Neutrophil (primary cell): ENCODE results near the gene ZFP36L1.
A peak's percentile ranks its signal among the peaks of the same experiment; 100 is the strongest.

Experiments
- H3K27ac ChIP-seq: fragments of 200-600 bp; sonication (generic); 2 replicates; pipeline ENCODE4 v1.5.1; 2016; ENCODE audit warnings: mild to moderate bottlenecking, moderate library complexity
- H3K27me3 ChIP-seq: fragments of 200-600 bp; sonication (generic); 2 replicates; pipeline ENCODE4 v1.6.0; 2016; ENCODE audit warnings: mild to moderate bottlenecking
- H3K36me3 ChIP-seq: fragments of 200-600 bp; sonication (generic); 2 replicates; pipeline ENCODE4 v1.5.1; 2017
- H3K4me1 ChIP-seq, 2 experiments: fragments of 200-600 bp in 1 of 2; sonication (generic) in 1 of 2; 1 replicate in 1 of 2; 2 replicates in 1 of 2; pipeline versions ENCODE4 v1.5.1 to v1.6.1; 2013 to 2016; ENCODE audit warnings: low read depth in 1 of 2, low read length in 1 of 2, mild to moderate bottlenecking in 1 of 2, moderate library complexity in 1 of 2; ENCODE audit not compliant: control insufficient read depth in 1 of 2, insufficient read depth in 1 of 2
- H3K4me3 ChIP-seq, 2 experiments: fragments of 200-600 bp in 1 of 2; sonication (generic) in 1 of 2; 1 replicate in 1 of 2; 2 replicates in 1 of 2; pipeline ENCODE4 v1.5.1; 2013 to 2016; ENCODE audit warnings: low read depth in 1 of 2, low read length in 1 of 2, mild to moderate bottlenecking in 1 of 2, moderate library complexity in 1 of 2
- H3K9me3 ChIP-seq: fragments of 200-600 bp; sonication (generic); 2 replicates; pipeline ENCODE4 v1.5.1; 2016
- TF ChIP-seq, protein P1 (sequence below): fragments of 200-600 bp; sonication (generic); IDR thresholded peaks from 2 replicates; pipeline ENCODE4 v1.5.1; 2016; ENCODE audit warnings: antibody characterized with exemption

The ZFP36L1 gene

DNA sequence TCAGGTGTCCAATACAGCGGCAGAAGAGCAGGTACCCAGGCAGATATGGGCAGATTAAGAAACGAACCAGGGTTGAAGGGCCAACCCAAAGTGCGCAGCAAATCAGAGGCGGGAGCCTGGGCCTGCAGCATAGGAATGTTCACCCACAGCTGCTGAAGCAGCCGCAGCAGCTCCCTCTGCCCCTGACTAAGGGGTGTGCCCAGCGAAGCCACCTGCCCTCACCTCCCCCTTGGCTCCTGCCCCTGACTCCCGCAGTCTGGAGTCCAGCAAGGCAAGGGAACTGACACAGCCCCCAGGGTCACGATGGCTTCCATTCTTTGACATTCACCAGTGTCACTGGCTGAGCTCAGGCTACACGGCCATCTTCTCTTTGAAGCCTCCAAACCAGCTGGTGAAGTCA lies 27.3 kb upstream of the ZFP36L1 start:
- H3K4me3 ChIP-seq: no peak overlapping the region
- no peaks in the 10 kb centered on the region for H3K9me3 ChIP-seq
- H3K27ac ChIP-seq: no peak overlapping the region
- TF ChIP-seq, protein P1, sequence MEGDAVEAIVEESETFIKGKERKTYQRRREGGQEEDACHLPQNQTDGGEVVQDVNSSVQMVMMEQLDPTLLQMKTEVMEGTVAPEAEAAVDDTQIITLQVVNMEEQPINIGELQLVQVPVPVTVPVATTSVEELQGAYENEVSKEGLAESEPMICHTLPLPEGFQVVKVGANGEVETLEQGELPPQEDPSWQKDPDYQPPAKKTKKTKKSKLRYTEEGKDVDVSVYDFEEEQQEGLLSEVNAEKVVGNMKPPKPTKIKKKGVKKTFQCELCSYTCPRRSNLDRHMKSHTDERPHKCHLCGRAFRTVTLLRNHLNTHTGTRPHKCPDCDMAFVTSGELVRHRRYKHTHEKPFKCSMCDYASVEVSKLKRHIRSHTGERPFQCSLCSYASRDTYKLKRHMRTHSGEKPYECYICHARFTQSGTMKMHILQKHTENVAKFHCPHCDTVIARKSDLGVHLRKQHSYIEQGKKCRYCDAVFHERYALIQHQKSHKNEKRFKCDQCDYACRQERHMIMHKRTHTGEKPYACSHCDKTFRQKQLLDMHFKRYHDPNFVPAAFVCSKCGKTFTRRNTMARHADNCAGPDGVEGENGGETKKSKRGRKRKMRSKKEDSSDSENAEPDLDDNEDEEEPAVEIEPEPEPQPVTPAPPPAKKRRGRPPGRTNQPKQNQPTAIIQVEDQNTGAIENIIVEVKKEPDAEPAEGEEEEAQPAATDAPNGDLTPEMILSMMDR: no peak
- H3K4me1 ChIP-seq: peaks cover 11 to 18% of the 10 kb centered on the region in 2 experiments
- no peaks in the 10 kb centered on the region for H3K27me3 ChIP-seq
- H3K36me3 ChIP-seq: no peaks in the 10 kb centered on the region

DNA sequence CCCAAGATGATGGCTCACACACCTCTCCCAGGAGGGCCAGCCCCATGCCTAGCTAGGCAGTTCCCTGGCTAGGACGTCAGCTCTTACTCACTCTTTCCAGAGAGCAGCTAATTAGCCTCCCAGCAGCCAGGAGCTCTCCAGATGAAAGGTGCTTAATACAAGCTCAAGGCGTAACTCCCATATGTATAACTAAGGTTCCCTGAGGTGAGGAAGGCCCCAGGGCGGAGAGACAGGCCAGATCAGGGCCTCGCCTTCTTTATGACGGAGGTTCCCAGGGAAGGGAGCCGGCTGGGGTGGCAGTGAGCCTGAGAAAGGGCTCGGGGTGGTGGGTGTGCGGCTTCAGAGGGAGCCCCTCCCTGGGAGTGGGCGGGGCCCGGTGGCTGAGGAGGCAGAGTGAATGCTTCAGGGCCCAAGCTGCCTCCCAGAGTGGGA lies 26.4 kb upstream of the ZFP36L1 start:
- Histone ChIP-seq H3K36me3 (no peaks in the 10 kb centered on the region), H3K27me3 (no peaks in the 10 kb centered on the region), H3K27ac (no peak overlapping the region), H3K4me3 (no peak overlapping the region), H3K9me3 (no peaks in the 10 kb centered on the region), H3K4me1 (peaks cover 15 to 24% of the 10 kb centered on the region in 2 experiments)
- TF ChIP-seq, protein P1: no peak

DNA sequence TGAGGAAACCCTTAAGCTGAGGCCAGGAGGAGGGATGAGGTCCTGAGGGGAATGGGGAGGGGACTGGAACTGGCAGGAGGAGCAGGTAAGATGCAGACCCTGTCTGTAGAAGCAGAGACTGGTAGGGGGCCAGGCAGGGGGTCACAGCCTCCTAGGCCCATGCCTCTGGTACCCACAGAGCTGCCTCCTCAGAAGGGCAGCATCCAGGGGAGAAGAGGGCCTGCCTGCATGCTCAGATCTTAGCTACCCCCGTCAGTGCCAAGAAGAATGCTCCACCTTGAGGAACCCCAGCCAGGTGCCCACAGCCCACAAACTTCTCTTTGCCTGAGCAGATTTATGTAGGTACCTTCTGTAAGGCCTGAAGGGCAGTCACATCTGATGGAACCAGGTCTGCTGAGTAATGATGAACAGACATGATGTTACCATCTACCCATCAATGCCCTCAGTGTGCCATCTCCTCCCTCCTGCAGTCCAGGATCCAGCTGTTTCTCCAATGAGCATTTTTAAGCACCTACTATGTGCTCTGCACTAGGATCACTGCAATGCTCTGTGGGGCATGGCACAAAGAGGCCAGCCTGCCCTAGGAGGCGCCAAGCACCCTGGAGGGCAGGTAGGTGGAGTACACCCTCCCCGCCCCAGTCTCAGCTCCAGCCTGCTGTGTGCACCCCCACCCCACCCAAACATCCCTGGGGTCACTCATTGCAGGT lies 24.8 kb upstream of the ZFP36L1 start:
- Histone ChIP-seq H3K36me3 (no peaks in the 10 kb centered on the region), H3K9me3 (no peaks in the 10 kb centered on the region), H3K4me3 (no peak overlapping the region), H3K4me1 (peaks cover 17 to 25% of the 10 kb centered on the region in 2 experiments), H3K27me3 (no peaks in the 10 kb centered on the region), H3K27ac (peak overlapping the region; percentile 97)
- TF ChIP-seq, protein P1: no peak

DNA sequence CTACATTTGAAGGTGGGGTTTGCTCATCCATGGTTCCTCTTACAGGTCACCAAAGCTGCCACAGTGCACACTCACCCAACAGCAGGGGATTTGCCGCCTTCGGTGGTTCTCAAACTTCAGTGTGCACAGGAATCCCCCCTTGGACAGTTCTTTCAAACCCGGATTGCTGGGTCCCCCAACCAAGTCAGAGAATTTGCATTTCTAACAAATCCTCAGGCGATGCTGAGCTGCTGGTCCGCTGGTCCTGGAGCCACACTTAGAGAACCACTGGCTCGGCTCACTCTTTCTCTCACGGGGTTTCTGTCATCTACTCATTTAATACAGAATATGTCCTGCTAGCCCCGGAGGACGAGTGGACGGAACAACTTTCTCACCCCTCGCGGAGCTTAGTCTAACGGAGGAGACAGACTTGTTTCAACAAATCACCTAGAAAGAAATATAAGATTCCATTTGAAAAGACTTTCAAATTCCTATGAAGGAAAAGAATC lies 24.1 kb upstream of the ZFP36L1 start:
- peaks cover 17 to 25% of the 10 kb centered on the region in 2 experiments for H3K4me1 ChIP-seq
- H3K4me3 ChIP-seq: peak overlapping the region; percentile 60 to 88
- TF ChIP-seq, protein P1: no peak
- no peaks in the 10 kb centered on the region for H3K36me3 ChIP-seq
- H3K27me3 ChIP-seq: no peaks in the 10 kb centered on the region
- H3K27ac ChIP-seq: peak overlapping the region; percentile 97
- no peaks in the 10 kb centered on the region for H3K9me3 ChIP-seq

DNA sequence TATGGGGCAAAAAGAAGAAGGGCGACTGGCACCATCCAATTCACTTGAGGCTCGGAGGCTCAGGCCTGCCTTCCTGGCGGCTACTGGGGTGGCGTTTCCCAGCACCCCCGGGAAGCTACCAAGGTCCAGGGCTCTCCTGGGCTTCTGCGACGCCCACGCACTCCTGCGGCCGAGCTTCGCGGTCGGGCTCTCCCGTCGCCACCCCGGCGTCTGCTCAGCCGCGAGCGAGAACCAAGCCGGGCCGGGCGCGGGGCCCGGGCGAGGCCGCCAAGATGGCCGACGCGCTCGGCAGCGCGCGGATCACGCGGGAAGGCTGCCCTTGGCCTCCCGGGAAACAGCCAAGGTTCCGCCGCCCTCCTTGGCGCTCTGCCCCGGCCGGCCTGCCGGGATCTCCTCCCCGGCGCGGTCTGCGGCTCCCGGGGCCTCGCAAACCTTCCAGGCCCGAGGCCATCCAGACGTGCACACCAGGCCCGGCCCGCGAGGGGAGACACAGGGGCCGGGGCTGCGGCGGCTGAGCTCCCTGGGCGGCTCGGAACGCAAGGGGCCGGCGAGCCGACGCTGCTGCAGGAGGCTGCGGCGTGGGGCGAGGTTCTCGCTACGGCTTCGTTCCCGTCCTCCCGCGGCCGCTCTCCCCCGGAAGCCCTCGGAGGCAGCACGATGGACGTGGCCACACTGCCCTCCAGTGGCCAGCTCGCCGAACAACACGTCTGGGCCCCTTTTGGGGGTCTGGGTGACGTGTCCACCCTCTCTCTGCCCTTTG lies 23.5 kb upstream of the ZFP36L1 start:
- H3K27me3 ChIP-seq: no peaks in the 10 kb centered on the region
- peaks cover 17 to 25% of the 10 kb centered on the region in 2 experiments for H3K4me1 ChIP-seq
- peak overlapping the region; percentile 97 for H3K27ac ChIP-seq
- H3K9me3 ChIP-seq: no peaks in the 10 kb centered on the region
- TF ChIP-seq, protein P1: peak; percentile 99
- no peaks in the 10 kb centered on the region for H3K36me3 ChIP-seq
- H3K4me3 ChIP-seq: peak overlapping the region; percentile 60 to 88
